ENCODE data around the gene CHKA.

The CHKA gene

GRCh38 chr11:68043349-68044144 is 77.6 kb downstream of the CHKA start:
- DNase-seq: peak; percentile 56

- DNase-seq: no peak
Observed at GRCh38 chr11:68043029-68043348, 78.2 kb downstream of the CHKA start.

GRCh38 chr11:68042219-68043028 is 78.8 kb downstream of the CHKA start:
- DNase-seq: peak; percentile 26

GRCh38 chr11:68041617-68042218 is 79.5 kb downstream of the CHKA start:
- peak; percentile 20 for DNase-seq

- DNase-seq: peak; percentile 32
Observed at GRCh38 chr11:68040957-68041591, 80.1 kb downstream of the CHKA start.

GRCh38 chr11:68040101-68040956 is 80.9 kb downstream of the CHKA start:
- peak; percentile 82 for DNase-seq

- peak; percentile 46 for DNase-seq
Observed at GRCh38 chr11:68039526-68040086, 81.6 kb downstream of the CHKA start.

GRCh38 chr11:68038718-68039525 is 82.3 kb downstream of the CHKA start, which contains the start of gene TCIRG1:
Gene TCIRG1 (plus strand): TSS chr11:68039025. CDS start chr11:68041272, 2,247 bp downstream.
- DNase-seq: peak; percentile 91

- DNase-seq: peak; percentile 34
Observed at GRCh38 chr11:68038226-68038717, 82.9 kb downstream of the CHKA start.

GRCh38 chr11:68037411-68038225 is 83.6 kb downstream of the CHKA start:
- DNase-seq: no peak

GRCh38 chr11:68036717-68037239 is 84.4 kb downstream of the CHKA start:
- DNase-seq: no peak

GRCh38 chr11:68036141-68036716 is 85.0 kb downstream of the CHKA start:
- DNase-seq: no peak

- DNase-seq: no peak
Observed at GRCh38 chr11:68035266-68035876, 85.8 kb downstream of the CHKA start.

GRCh38 chr11:68033708-68034045 is 87.5 kb downstream of the CHKA start:
- DNase-seq: no peak

GRCh38 chr11:68032997-68033707 is 88.0 kb downstream of the CHKA start:
- DNase-seq: no peak

- DNase-seq: no peak
Observed at GRCh38 chr11:68032003-68032402, 89.2 kb downstream of the CHKA start.

GRCh38 chr11:68031144-68031464 is 90.1 kb downstream of the CHKA start:
- no peak for DNase-seq
